Gastrocnemius medialis (tissue), 4 donors: ENCODE measurements around the gene KATNB1. TPM values are rescaled to one million over a fixed set of nuclear protein-coding genes. Genes with fewer than 3 reads are reported as not detected.

Experiments
- ATAC-seq, 2 donors: fragments of 150-250 bp; one replicate each; pipeline ENCODE4 v1.9.1; 2016
- DNase-seq, 2 donors: peaks; one replicate each; pipeline ENCODE4 v3.0.0-alpha.2; 2019
- H3K27ac ChIP-seq, 4 donors: fragments of 200-600 bp; sonication (generic); 1 replicate in 1 of 4; 2 replicates in 3 of 4; pipeline ENCODE4 v1.5.1; 2016 to 2018; ENCODE audit warnings: mild to moderate bottlenecking in 2 of 4, moderate library complexity in 1 of 4
- H3K27me3 ChIP-seq, 3 donors: fragments of 200-600 bp; sonication (generic) in 2 of 3; 1 replicate in 1 of 3; 2 replicates in 2 of 3; pipeline versions ENCODE4 v1.5.1 to v1.6.0; 2016 to 2019; ENCODE audit warnings: mild to moderate bottlenecking in 1 of 3, moderate library complexity in 1 of 3
- H3K36me3 ChIP-seq, 2 donors: fragments of 200-600 bp; sonication (generic) in 1 of 2; one replicate each; pipeline ENCODE4 v1.5.1; 2017 to 2018
- H3K4me1 ChIP-seq, 2 donors: fragments of 200-600 bp; sonication (generic) in 1 of 2; one replicate each; pipeline ENCODE4 v1.5.1; 2016 to 2017; ENCODE audit warnings: mild to moderate bottlenecking in 2 of 2
- H3K4me3 ChIP-seq, 4 donors: fragments of 200-600 bp; sonication (generic) in 3 of 4; 1 replicate in 1 of 4; 2 replicates in 3 of 4; pipeline ENCODE4 v1.5.1; 2016 to 2019; ENCODE audit warnings: mild to moderate bottlenecking in 2 of 4
- H3K9me3 ChIP-seq, 3 donors: fragments of 200-600 bp; sonication (generic) in 2 of 3; 1 replicate in 1 of 3; 2 replicates in 2 of 3; pipeline ENCODE4 v1.5.1; 2016 to 2019
- CTCF ChIP-seq, 5 experiments: fragments of 450-650 bp in 3 of 5; fragments of 200-600 bp in 2 of 5; sonication (generic) in 2 of 5; IDR thresholded peaks in 4 of 5; conservative IDR thresholded peaks in 1 of 5; 1 replicate in 4 of 5; 2 replicates in 1 of 5; pipeline ENCODE4 v1.5.1; 2016 to 2019; ENCODE audit warnings: antibody characterized with exemption in 5 of 5, mild to moderate bottlenecking in 3 of 5, moderate library complexity in 3 of 5
- POLR2A ChIP-seq, 2 donors: fragments of 450-650 bp; IDR thresholded peaks; one replicate each; pipeline ENCODE4 v1.6.1; 2017; ENCODE audit warnings: antibody characterized with exemption in 2 of 2, mild to moderate bottlenecking in 2 of 2, moderate library complexity in 2 of 2
- in situ Hi-C, 4 donors: fragments of 200-750 bp; cut with MboI; loops; one replicate each; pipeline versions ENCODE4 v1.15.0 to v1.8.0; 2017; ENCODE audit warnings: low sequenced_read_pairs in 4 of 4
- intact Hi-C: fragments of 100-400 bp; cut with DNase I; formaldehyde crosslinking; loops from one replicate; pipeline ENCODE4 v1.15.1; 2023; ENCODE audit warnings: low total_unique reads
- microRNA-seq, 2 donors: library from miRNA; unstranded; fragments of <30 nt; microRNA quantifications; one replicate each; pipeline ENCODE4, GENCODE V29; 2016; ENCODE audit warnings: borderline replicate concordance in 2 of 2
- total RNA-seq, 4 donors: library from RNA; depleted of rRNA; stranded (reverse); fragments of >200 nt; gene quantifications; one replicate each; pipeline versions ENCODE4 v1.1.0 to v1.2.3, GENCODE V29; 2016

The KATNB1 gene
- total RNA-seq, 4 donors from 2014 or later = 10.7 to 18.0 (median 14.2) TPM

- no peaks in the 10 kb centered on the region for H3K27me3 ChIP-seq
- intact Hi-C loops = no loop called here
- peaks cover 42 to 54% of the 10 kb centered on the region in 2 donors for H3K4me1 ChIP-seq
- peak overlapping the region in 3 of 4 donors; percentile 51 to 77 (median 54) for H3K27ac ChIP-seq
- H3K9me3 ChIP-seq = no peaks in the 10 kb centered on the region
- ATAC-seq (no peak), DNase-seq (no peak)
- H3K36me3 ChIP-seq = no peaks in the 10 kb centered on the region
- in situ Hi-C loops = no loop called here
- no peak overlapping the region for H3K4me3 ChIP-seq
- no peak for TF ChIP-seq POLR2A (IDR thresholded peaks at IDR 0.05)
- TF ChIP-seq CTCF (IDR thresholded peaks at IDR 0.05 in 4 of 5, conservative IDR thresholded peaks at IDR 0.05 in 1 of 5) = no peak
These were observed 68.7 kb downstream of the KATNB1 start for GRCh38 chr16:57804111-57804837.

- H3K4me3 ChIP-seq = no peak overlapping the region
- ATAC-seq (no peak), DNase-seq (no peak)
- peaks cover 38 to 51% of the 10 kb centered on the region in 2 donors for H3K4me1 ChIP-seq
- intact Hi-C loops = no loop called here
- in situ Hi-C loops = no loop called here
- H3K27ac ChIP-seq = no peak overlapping the region
- no peak for TF ChIP-seq CTCF (IDR thresholded peaks at IDR 0.05 in 4 of 5, conservative IDR thresholded peaks at IDR 0.05 in 1 of 5)
- TF ChIP-seq POLR2A (IDR thresholded peaks at IDR 0.05) = no peak
- H3K9me3 ChIP-seq = no peaks in the 10 kb centered on the region
- no peaks in the 10 kb centered on the region for H3K27me3 ChIP-seq
- no peaks in the 10 kb centered on the region for H3K36me3 ChIP-seq
These were observed 69.6 kb downstream of the KATNB1 start for GRCh38 chr16:57805176-57805575.

Small RNA genes within 50 kb of the gene (microRNA-seq; reads per million reads assigned to microRNA genes)
- 0 reads per million in 2 donors for gene MIR6772

Other genes starting within 250 kb of the KATNB1 start
- 1 to 10 TPM; 2.2 to 3.6 (median 2.9) TPM for gene DOK4, start 249.3 kb upstream of the KATNB1 start, total RNA-seq
- gene CCDC102A, start 199.2 kb upstream of the KATNB1 start, total RNA-seq = 1 to 10 TPM; 1.2 to 9.3 (median 3.4) TPM
- not detected for gene ADGRG5, start 193.1 kb upstream of the KATNB1 start, total RNA-seq
- 10 to 100 TPM in 3 of 4 donors, 1 to 10 TPM in 1; 9.8 to 14.6 (median 13.3) TPM for gene ADGRG1, start 107.1 kb upstream of the KATNB1 start, total RNA-seq
- gene ADGRG3, start 67.5 kb upstream of the KATNB1 start, total RNA-seq = under 1 TPM in 1 of 4 donors, not detected in 3; 0.71 TPM
- gene DRC7, start 41.0 kb upstream of the KATNB1 start, total RNA-seq = not detected
- gene KIFC3, start 66.7 kb downstream of the KATNB1 start, total RNA-seq = 10 to 100 TPM in 1 of 4 donors, 1 to 10 TPM in 3; 2.1 to 12.0 (median 3.2) TPM
- not detected for gene CNGB1, start 235.4 kb downstream of the KATNB1 start, total RNA-seq